Measurements from ENCODE around the gene C3orf20. TPM values are rescaled to one million over a fixed set of nuclear protein-coding genes. Genes with fewer than 3 reads are reported as not detected.

C3orf20 gene
- total RNA-seq, 1 experiment from 2014 or later, result not detected

DNA sequence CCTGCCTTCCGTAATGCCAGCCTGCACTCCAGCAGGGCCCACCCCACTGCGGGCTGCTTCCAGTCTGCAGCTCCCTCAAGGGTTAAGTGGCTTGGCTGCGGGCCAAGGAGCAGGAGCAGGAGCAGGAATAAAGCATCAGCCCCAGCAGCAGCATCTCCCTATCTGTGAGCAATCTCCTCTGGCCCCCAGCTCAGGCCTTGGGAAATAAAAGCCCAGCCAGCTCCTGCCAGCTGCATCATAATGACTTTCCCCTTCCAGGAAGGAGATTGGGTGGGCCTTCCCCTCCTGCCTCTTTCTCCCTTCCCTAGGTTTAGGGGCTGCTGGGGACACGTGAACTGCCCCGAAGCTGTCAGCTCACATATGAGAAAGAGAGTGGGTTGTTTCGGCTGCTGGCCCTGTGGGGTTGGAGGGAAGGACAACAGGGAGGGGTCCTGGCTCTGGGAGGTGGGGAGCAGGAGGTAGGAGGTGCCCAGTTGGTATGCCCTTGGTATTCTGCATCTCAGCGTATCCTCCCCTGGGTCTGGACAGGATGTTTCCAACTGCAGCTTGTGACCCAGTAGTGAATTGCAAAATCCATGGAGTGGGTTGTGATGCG, 109.2 kb downstream of the C3orf20 start:
- no TSS peak for BruUV-seq (replicated peaks)
- ATAC-seq (no peak), DNase-seq (ENCODE audit: low read depth, low spot score) (no peak)
- in situ Hi-C loops (cut with HindIII; ENCODE audit: low pct_unique_long_range_greater_than_20kb, low sequenced_read_pairs), result no loop called here
- intact Hi-C loops (cut with micrococcal nuclease; ENCODE audit: unreplicated experiment), result no loop called here
- no peak overlapping the region for H3K4me3 ChIP-seq (ENCODE audit: low read depth in 2 of 2, low read length in 2 of 2)
- POLR2A ChIA-PET, result no interaction called here
- CTCF ChIA-PET, result interaction anchor here (0.6 kb wide), 1 partner anchor 46 kb away, joined by 5 read pairs; no protein-coding TSS in a partner anchor
- no peaks in the 10 kb centered on the region for H3K27me3 ChIP-seq (ENCODE audit: control insufficient read depth, insufficient read depth, low read length)
- H3K36me3 ChIP-seq (ENCODE audit: control insufficient read depth, insufficient read depth, low read length), result no peaks in the 10 kb centered on the region
- peaks cover 3% of the 10 kb centered on the region; the same call in 1 of the 2 replicates for H3K9me3 ChIP-seq (ENCODE audit: control insufficient read depth, insufficient read depth, low read depth, low read length)
- H3K27ac ChIP-seq (ENCODE audit: low read length), result no peak overlapping the region
- H3K4me1 ChIP-seq (ENCODE audit: control insufficient read depth, insufficient read depth, low read length), result no peaks in the 10 kb centered on the region
- TF ChIP-seq, protein P1, sequence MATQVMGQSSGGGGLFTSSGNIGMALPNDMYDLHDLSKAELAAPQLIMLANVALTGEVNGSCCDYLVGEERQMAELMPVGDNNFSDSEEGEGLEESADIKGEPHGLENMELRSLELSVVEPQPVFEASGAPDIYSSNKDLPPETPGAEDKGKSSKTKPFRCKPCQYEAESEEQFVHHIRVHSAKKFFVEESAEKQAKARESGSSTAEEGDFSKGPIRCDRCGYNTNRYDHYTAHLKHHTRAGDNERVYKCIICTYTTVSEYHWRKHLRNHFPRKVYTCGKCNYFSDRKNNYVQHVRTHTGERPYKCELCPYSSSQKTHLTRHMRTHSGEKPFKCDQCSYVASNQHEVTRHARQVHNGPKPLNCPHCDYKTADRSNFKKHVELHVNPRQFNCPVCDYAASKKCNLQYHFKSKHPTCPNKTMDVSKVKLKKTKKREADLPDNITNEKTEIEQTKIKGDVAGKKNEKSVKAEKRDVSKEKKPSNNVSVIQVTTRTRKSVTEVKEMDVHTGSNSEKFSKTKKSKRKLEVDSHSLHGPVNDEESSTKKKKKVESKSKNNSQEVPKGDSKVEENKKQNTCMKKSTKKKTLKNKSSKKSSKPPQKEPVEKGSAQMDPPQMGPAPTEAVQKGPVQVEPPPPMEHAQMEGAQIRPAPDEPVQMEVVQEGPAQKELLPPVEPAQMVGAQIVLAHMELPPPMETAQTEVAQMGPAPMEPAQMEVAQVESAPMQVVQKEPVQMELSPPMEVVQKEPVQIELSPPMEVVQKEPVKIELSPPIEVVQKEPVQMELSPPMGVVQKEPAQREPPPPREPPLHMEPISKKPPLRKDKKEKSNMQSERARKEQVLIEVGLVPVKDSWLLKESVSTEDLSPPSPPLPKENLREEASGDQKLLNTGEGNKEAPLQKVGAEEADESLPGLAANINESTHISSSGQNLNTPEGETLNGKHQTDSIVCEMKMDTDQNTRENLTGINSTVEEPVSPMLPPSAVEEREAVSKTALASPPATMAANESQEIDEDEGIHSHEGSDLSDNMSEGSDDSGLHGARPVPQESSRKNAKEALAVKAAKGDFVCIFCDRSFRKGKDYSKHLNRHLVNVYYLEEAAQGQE (IDR thresholded peaks at IDR 0.05; ENCODE audit: insufficient read depth in 1 of 2, low read depth in 2 of 2, low read length in 1 of 2), result no peak
- TF ChIP-seq, protein P2, sequence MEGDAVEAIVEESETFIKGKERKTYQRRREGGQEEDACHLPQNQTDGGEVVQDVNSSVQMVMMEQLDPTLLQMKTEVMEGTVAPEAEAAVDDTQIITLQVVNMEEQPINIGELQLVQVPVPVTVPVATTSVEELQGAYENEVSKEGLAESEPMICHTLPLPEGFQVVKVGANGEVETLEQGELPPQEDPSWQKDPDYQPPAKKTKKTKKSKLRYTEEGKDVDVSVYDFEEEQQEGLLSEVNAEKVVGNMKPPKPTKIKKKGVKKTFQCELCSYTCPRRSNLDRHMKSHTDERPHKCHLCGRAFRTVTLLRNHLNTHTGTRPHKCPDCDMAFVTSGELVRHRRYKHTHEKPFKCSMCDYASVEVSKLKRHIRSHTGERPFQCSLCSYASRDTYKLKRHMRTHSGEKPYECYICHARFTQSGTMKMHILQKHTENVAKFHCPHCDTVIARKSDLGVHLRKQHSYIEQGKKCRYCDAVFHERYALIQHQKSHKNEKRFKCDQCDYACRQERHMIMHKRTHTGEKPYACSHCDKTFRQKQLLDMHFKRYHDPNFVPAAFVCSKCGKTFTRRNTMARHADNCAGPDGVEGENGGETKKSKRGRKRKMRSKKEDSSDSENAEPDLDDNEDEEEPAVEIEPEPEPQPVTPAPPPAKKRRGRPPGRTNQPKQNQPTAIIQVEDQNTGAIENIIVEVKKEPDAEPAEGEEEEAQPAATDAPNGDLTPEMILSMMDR (IDR thresholded peaks at IDR 0.05), result no peak
- TF ChIP-seq SIN3A (IDR thresholded peaks at IDR 0.05; ENCODE audit: borderline replicate concordance, insufficient read depth, low read depth, low read length) (no peak), TCF7L2 (IDR thresholded peaks at IDR 0.05; ENCODE audit: low read depth, low read length) (no peak), POLR2AphosphoS5 (IDR thresholded peaks at IDR 0.05; ENCODE audit: low read depth, low read length) (no peak)

DNA sequence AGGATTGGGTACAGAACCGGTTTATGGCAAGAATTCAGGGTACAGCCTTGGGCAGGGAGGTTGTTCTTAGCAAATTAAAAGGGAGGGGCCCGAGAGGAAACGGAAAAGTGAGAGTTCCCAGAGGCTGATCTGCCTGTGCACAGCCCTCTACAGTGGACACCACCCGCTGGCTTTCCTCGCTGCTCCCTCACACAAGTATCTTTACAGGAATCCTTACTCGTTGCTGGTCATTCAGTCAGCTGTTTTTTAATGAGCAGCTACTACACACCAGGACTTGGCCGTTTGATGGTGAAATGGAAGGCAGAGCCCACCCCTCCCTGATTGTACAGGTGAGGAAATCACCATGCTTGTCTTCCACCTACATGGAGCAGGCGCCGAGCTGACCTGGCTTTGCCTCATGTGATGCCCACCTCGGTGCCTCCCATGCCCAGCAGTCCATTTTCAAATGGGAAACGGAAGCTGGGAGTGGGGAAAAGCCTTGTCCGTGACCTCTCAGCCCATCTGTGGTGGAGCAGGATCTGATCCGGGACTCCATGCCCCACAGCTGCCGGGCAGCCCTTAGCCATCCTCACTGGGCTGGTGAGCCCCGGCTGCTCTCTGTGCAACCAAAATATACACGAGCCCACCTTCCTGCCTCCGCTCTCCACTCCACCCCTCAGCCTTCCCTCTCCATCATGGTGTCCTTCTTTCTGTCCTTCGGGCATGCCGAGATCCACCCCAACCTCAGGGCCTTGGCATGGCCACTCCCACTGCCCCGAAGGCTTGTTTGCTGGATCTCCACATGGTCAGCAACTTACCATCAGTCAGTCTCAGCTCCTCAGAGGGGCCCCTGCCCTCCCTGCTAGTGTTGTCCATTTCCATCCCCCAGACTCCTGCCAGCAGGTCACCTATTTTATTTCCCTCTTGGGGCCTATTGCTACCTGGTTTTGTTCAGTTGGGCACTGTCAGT, 110.5 kb downstream of the C3orf20 start:
- CTCF ChIA-PET, result no interaction called here
- Histone ChIP-seq H3K27ac (ENCODE audit: low read length) (no peak overlapping the region), H3K9me3 (ENCODE audit: control insufficient read depth, insufficient read depth, low read depth, low read length) (no peaks in the 10 kb centered on the region), H3K4me1 (ENCODE audit: control insufficient read depth, insufficient read depth, low read length) (no peaks in the 10 kb centered on the region), H3K4me3 (ENCODE audit: low read depth in 2 of 2, low read length in 2 of 2) (no peak overlapping the region), H3K27me3 (ENCODE audit: control insufficient read depth, insufficient read depth, low read length) (no peaks in the 10 kb centered on the region), H3K36me3 (ENCODE audit: control insufficient read depth, insufficient read depth, low read length) (no peaks in the 10 kb centered on the region)
- ATAC-seq (no peak), DNase-seq (ENCODE audit: low read depth, low spot score) (no peak)
- no TSS peak for BruUV-seq (replicated peaks)
- in situ Hi-C loops (cut with HindIII; ENCODE audit: low pct_unique_long_range_greater_than_20kb, low sequenced_read_pairs), result no loop called here
- POLR2A ChIA-PET, result no interaction called here
- intact Hi-C loops (cut with micrococcal nuclease; ENCODE audit: unreplicated experiment), result no loop called here
- TF ChIP-seq, protein P2 (IDR thresholded peaks at IDR 0.05), result no peak
- TF ChIP-seq, protein P1 (IDR thresholded peaks at IDR 0.05; ENCODE audit: insufficient read depth in 1 of 2, low read depth in 2 of 2, low read length in 1 of 2), result no peak
- no peak for TF ChIP-seq POLR2AphosphoS5 (IDR thresholded peaks at IDR 0.05; ENCODE audit: low read depth, low read length)
- TF ChIP-seq TCF7L2 (IDR thresholded peaks at IDR 0.05; ENCODE audit: low read depth, low read length), result no peak
- no peak for TF ChIP-seq SIN3A (IDR thresholded peaks at IDR 0.05; ENCODE audit: borderline replicate concordance, insufficient read depth, low read depth, low read length)
